Measurements from ENCODE around the gene TOMM6.

TOMM6 gene

GRCh38 chr6:41836660-41837052, 49.2 kb downstream of the TOMM6 start:
- Histone ChIP-seq H3K79me2 (ENCODE audit: insufficient read depth, low read depth) (no peaks in the 10 kb centered on the region), H2AFZ (ENCODE audit: low read depth) (no peak overlapping the region), H3K4me1 (ENCODE audit: low read depth, poor library complexity, severe bottlenecking) (peaks cover 27% of the 10 kb centered on the region), H3K36me3 (ENCODE audit: insufficient read depth) (no peaks in the 10 kb centered on the region), H3K4me3 (IDR thresholded peaks at IDR 0.05; ENCODE audit: insufficient read depth, low read depth, low read length) (no peak overlapping the region), H4K20me1 (ENCODE audit: insufficient read depth) (no peaks in the 10 kb centered on the region), H3K27me3 (ENCODE audit: insufficient read depth, low read depth) (no peaks in the 10 kb centered on the region), H3K9ac (no peak overlapping the region), H3K27ac (peak overlapping the region; percentile 23; the same call in 1 of the 2 replicates), H3K4me2 (peak overlapping the region; percentile 77)
- TF ChIP-seq CTCF (conservative IDR thresholded peaks at IDR 0.05; ENCODE audit: low read depth, low read length): no peak
